Mesodermal cell (in vitro differentiated cells): ENCODE measurements around the gene TFB2M. TPM values are rescaled to one million over a fixed set of nuclear protein-coding genes. Genes with fewer than 3 reads are reported as not detected.
A peak's percentile ranks its signal among the peaks of the same experiment; 100 is the strongest.
"Not testable (repeated sequence)": the region's sequence is repeated elsewhere in the genome, so short reads cannot be mapped to it uniquely, and the experiment has no call there.

ENCODE experiments used
- H3K27ac ChIP-seq: 2 replicates; pipeline ENCODE4 v1.7.0; 2013; ENCODE audit warnings: mild to moderate bottlenecking, low read depth, low read length, moderate library complexity; ENCODE audit not compliant: severe bottlenecking
- H3K36me3 ChIP-seq: 2 replicates; pipeline ENCODE4 v1.7.1; 2013; ENCODE audit warnings: mild to moderate bottlenecking, low read length, moderate library complexity; ENCODE audit not compliant: control insufficient read depth, insufficient read depth
- H3K4me1 ChIP-seq: one replicate; pipeline ENCODE4 v1.7.1; 2013; ENCODE audit warnings: mild to moderate bottlenecking, low read length; ENCODE audit not compliant: insufficient read depth, control insufficient read depth, poor library complexity, severe bottlenecking
- H3K4me3 ChIP-seq: 2 replicates; pipeline ENCODE4 v1.7.0; 2013; ENCODE audit warnings: low read length, control low read depth, mild to moderate bottlenecking; ENCODE audit not compliant: insufficient read depth, poor library complexity, severe bottlenecking; ENCODE audit errors: extremely low read depth
- H3K9me3 ChIP-seq: 2 replicates; pipeline ENCODE4 v1.7.1; 2013; ENCODE audit warnings: mild to moderate bottlenecking, low read length, moderate library complexity; ENCODE audit not compliant: control insufficient read depth
- WGBS, 2 experiments: methylation state at CpG; one replicate each; pipeline ENCODE4 v1.1.5; 2013; ENCODE audit warnings: missing lambda C conversion rate in 2 of 2; ENCODE audit not compliant: insufficient coverage in 2 of 2; 5-methylcytosine and 5-hydroxymethylcytosine counted together
- polyA plus RNA-seq, 2 experiments: library from polyadenylated mRNA; stranded (reverse); fragments of 50-300 nt; gene quantifications; one replicate each; pipeline ENCODE4 v1.2.3, GENCODE V29; 2013

Gene TFB2M
- polyA plus RNA-seq (2013, experiment 1 of 2): 14.1 TPM
- polyA plus RNA-seq (2013, experiment 2 of 2): 15.8 TPM

GRCh38 chr1:246566128-246566812, at the start of gene TFB2M, which contains the start of gene CNST:
TSS of gene TFB2M (minus strand) at chr1:246566261. CDS start at chr1:246566138, 123 bp downstream.
TSS of gene CNST (plus strand) at chr1:246566456. CDS start at chr1:246591563, 25,107 bp downstream.
- H3K4me1 ChIP-seq: peaks cover 7% of the 10 kb centered on the region
- H3K27ac ChIP-seq: peak within 1 kb of the TSS; percentile 93
- no peaks in the 10 kb centered on the region for H3K9me3 ChIP-seq
- WGBS, 2 experiments: 1% methylated on average over 33 to 47 of the region's 62 CpGs
- peak within 1 kb of the TSS; percentile 90 for H3K4me3 ChIP-seq
- peaks cover 22% of the 10 kb centered on the region for H3K36me3 ChIP-seq

- no peaks in the 10 kb centered on the region for H3K36me3 ChIP-seq
- H3K4me1 ChIP-seq: peaks cover 8% of the 10 kb centered on the region
- no peak overlapping the region for H3K27ac ChIP-seq
- H3K9me3 ChIP-seq: no peaks in the 10 kb centered on the region
- WGBS, 2 experiments: 83 to 100% methylated on average over 1 to 4 of the region's 6 CpGs
- no peak overlapping the region for H3K4me3 ChIP-seq
These were observed 47.2 kb upstream of the TFB2M start for GRCh38 chr1:246613096-246613758.

GRCh38 chr1:246609632-246610031, 43.6 kb upstream of the TFB2M start:
- H3K9me3 ChIP-seq: no peaks in the 10 kb centered on the region
- no peak overlapping the region for H3K4me3 ChIP-seq
- H3K36me3 ChIP-seq: no peaks in the 10 kb centered on the region
- WGBS, 2 experiments: 100% methylated on average over 1 to 2 of the region's 4 CpGs
- peaks cover 8% of the 10 kb centered on the region for H3K4me1 ChIP-seq
- peak overlapping the region; percentile 76 for H3K27ac ChIP-seq

DNA sequence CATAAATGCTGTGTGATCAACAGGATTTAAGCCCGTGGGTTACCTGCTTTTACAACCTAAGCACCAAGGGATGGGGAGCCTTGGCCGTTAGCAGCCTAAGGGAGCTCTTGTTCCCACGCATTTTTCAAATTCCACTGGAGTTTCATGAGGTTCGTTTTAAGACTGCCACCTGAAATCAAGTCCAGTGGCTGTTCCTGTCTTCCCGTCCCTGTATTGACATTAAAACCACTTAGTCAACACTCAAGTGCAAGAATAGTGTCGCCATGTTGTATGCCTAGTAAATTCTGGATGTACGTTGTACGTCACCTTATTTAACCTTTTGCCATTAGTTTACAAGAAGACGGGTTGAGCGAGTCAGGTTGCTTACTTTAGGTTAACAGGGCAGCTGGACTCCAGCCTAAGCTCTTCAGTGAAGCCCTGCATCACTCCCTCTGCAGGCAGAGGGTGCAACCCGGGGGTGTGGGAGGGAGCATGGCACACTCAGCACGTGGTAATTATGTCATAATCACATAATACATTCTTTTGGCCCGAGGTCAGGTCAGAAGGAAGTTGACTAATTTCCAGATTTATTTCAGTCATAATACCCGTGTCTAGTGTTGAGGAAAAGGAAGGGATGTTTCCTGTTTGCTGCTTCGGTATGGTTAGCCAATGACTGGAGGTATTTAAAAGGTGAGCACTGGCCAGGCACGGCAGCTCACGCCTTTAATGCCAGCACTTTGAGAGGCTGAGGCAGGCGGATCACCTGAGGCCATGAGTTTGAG, 42.7 kb upstream of the TFB2M start:
- no peak overlapping the region for H3K4me3 ChIP-seq
- H3K9me3 ChIP-seq: no peaks in the 10 kb centered on the region
- H3K4me1 ChIP-seq: peaks cover 8% of the 10 kb centered on the region
- WGBS, 2 experiments: 81 to 88% methylated on average over 14 to 15 of the region's 18 CpGs
- H3K27ac ChIP-seq: peak overlapping the region; percentile 76
- no peaks in the 10 kb centered on the region for H3K36me3 ChIP-seq

DNA sequence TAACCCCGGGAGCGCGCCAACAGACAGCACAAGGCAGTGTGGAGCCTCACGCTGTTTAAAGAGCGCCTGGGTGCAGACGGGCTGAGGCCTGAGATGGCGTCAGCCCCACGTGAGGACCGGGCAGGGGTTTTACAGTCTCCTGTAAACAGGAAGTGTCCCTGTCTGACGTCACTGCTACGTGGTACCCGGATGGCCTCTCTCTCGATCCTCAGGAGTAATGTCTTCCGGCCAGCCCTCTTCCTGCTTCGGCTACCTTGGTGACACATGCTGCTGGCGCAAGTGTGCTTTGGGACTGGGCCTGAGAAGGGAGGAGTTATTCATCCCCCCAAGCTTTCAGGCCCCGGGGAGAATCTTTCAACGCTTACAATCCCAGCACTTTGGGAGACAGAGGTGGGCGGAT, 41.4 kb upstream of the TFB2M start:
- 90 to 92% methylated on average over 16 to 19 of the region's 19 CpGs for WGBS, 2 experiments
- Histone ChIP-seq H3K36me3 (no peaks in the 10 kb centered on the region), H3K27ac (no peak overlapping the region), H3K4me1 (peaks cover 8% of the 10 kb centered on the region), H3K9me3 (no peaks in the 10 kb centered on the region), H3K4me3 (no peak overlapping the region)

DNA sequence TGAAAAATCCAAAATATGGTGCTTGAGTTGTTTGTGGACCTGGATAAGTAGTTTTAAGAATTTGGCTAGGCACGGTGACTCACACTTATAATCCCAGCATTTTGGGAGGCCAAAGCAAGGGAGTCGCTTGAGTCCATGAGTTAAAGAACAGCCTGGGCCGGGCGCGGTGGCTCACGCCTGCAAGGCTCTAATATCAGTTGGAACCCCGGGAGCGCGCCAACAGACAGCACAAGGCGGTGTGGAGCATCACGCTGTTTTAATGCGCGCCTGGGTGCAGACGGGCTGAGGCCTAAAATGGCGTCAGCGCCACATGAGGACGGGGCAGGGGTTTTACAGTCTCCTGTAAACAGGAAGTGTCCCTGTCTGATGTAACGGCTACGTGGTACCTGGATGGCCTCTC, 39.2 kb upstream of the TFB2M start:
- H3K36me3 ChIP-seq, H3K27ac ChIP-seq, H3K4me1 ChIP-seq, H3K9me3 ChIP-seq, H3K4me3 ChIP-seq: not testable (repeated sequence)
- WGBS, 2 experiments: 98 to 99% methylated on average over 13 to 19 of the region's 19 CpGs

GRCh38 chr1:246602194-246602593, 36.1 kb upstream of the TFB2M start:
- Histone ChIP-seq H3K4me1 (no peaks in the 10 kb centered on the region), H3K27ac (no peak overlapping the region), H3K9me3 (no peaks in the 10 kb centered on the region), H3K4me3 (no peak overlapping the region), H3K36me3 (no peaks in the 10 kb centered on the region)
- WGBS, 2 experiments: 95 to 100% methylated on average over 2 to 3 of the region's 3 CpGs

DNA sequence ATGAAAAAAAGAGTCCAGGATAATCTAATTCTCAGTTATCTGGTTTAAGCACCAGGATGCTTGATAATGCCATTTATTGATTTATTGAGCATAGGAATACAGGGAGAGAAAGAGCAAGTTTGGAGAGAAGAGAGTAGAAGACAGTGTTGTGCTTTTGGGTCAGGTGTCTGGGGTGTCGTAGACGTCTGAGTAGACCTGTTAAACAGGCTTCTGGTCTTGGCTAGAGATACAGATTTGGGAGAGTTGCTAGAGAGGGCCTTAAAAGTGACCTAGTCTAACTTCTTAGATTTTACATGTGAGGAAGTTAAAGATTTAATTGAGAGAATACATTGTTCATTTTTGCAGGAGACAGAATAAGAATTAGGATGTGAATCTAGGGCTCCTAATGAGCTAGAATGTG, 34.5 kb upstream of the TFB2M start:
- H3K4me1 ChIP-seq: no peaks in the 10 kb centered on the region
- H3K4me3 ChIP-seq: no peak overlapping the region
- peaks cover 6% of the 10 kb centered on the region for H3K36me3 ChIP-seq
- no peak overlapping the region for H3K27ac ChIP-seq
- no peaks in the 10 kb centered on the region for H3K9me3 ChIP-seq
- WGBS, 2 experiments: 96 to 100% methylated on average over 2 of the region's 2 CpGs

DNA sequence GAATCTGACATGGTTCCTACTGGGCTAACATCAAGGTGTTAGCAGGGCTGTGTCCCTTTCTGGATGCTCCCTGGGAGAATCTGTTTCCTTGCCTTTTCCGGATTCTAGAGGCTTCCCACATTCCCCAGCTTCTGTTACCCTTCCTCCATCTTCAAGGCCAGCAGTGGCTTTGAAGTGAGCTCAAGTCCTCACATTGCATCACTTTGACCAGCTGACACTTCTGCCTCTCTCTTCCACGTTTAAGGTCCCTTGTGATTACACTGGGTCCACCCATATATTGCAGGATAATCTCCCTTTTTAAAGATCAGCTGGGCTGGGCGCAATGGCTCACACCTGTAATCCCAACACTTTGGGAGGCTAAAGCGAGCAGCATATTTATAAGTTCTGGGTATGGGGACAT, 33.3 kb upstream of the TFB2M start:
- Histone ChIP-seq H3K27ac (no peak overlapping the region), H3K4me3 (no peak overlapping the region), H3K9me3 (no peaks in the 10 kb centered on the region), H3K36me3 (peaks cover 9% of the 10 kb centered on the region), H3K4me1 (no peaks in the 10 kb centered on the region)
- 82 to 94% methylated on average over 2 of the region's 4 CpGs for WGBS, 2 experiments

- Histone ChIP-seq H3K9me3 (no peaks in the 10 kb centered on the region), H3K4me1 (no peaks in the 10 kb centered on the region), H3K27ac (no peak overlapping the region), H3K36me3 (peaks cover 9% of the 10 kb centered on the region), H3K4me3 (no peak overlapping the region)
- 89 to 94% methylated on average over 2 to 6 of the region's 7 CpGs for WGBS, 2 experiments
These were observed 31.9 kb upstream of the TFB2M start for GRCh38 chr1:246597971-246598370.
